ENCODE measurements around the gene TNFRSF6B.

DNA sequence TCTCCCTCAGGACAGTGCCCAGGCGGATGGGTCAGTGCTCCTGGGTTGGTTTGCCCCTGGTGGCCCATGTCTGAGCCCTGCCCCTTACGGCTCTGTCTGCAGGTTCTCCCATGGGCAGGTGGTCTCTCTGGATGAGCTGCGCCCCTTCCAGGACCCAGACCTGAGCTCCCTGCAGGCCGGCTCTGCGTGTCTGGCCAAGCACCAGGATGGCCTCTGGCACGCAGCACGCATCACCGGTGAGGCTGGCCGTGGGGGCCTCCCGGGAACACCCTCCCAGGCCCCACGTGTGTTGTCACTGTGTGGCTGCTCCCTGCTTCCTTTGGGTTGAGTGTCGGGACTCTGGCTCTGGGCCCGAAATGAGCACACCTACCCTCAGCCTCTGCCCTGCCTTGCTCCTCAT lies 36.7 kb downstream of the TNFRSF6B start:
- TF ChIP-seq, protein P1, sequence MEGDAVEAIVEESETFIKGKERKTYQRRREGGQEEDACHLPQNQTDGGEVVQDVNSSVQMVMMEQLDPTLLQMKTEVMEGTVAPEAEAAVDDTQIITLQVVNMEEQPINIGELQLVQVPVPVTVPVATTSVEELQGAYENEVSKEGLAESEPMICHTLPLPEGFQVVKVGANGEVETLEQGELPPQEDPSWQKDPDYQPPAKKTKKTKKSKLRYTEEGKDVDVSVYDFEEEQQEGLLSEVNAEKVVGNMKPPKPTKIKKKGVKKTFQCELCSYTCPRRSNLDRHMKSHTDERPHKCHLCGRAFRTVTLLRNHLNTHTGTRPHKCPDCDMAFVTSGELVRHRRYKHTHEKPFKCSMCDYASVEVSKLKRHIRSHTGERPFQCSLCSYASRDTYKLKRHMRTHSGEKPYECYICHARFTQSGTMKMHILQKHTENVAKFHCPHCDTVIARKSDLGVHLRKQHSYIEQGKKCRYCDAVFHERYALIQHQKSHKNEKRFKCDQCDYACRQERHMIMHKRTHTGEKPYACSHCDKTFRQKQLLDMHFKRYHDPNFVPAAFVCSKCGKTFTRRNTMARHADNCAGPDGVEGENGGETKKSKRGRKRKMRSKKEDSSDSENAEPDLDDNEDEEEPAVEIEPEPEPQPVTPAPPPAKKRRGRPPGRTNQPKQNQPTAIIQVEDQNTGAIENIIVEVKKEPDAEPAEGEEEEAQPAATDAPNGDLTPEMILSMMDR (IDR thresholded peaks at IDR 0.05; ENCODE audit: extremely low read depth in 1 of 2, insufficient read depth in 1 of 2, low read depth in 1 of 2, low read length in 2 of 2) = no peak
- TF ChIP-seq FOS (IDR thresholded peaks at IDR 0.05; ENCODE audit: borderline replicate concordance, insufficient read depth, low read length) (no peak), JUN (IDR thresholded peaks at IDR 0.05; ENCODE audit: borderline replicate concordance, insufficient read depth, insufficient read length, low read depth) (no peak), EZH2 (IDR thresholded peaks at IDR 0.05; ENCODE audit: borderline replicate concordance, low read depth, low read length, severe bottlenecking) (no peak), POLR2AphosphoS5 (IDR thresholded peaks at IDR 0.05; ENCODE audit: insufficient read depth, low read depth, low read length) (no peak)
